ENCODE data around the gene WDR27.

Gene WDR27

DNA sequence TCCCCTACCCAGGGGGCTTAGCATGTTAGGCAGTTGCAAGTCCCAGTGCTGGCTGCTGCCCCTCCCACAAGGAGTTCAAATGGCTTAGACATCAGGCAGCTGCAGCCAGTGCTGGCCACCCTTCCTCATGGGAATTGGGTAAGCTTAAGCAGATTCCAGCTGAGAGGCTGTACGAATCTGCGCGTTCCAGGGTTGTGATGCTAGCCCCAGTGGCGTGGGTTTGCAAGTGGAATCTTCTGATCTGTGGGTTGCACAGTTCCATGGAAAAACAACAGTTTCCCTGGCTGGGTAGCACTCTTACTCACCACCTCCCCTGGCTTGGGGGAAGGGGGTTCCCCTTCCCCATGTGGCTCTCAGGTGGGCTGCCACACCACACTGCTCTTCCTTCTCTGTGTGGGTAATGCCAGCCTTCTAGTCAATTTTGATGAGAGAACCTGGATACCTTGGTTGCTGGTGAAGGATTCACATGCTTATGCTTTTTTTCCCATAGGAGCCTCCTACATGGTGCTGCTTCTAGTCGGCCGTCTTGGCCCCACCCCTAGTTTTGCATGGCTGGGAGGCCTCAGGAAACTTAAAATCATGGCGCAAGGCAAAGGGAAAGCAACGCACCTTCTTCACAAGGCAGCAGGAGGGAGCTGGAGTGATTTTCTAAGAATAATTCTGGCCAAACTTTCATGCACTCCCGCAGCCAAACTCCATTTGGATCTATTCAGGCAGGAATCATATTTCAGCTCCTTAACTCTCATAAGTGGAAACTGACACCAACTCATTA lies 36.6 kb upstream of the WDR27 start:
- H3K27ac Mint-ChIP-seq, result no peak overlapping the region
- no peak overlapping the region for H3K4me3 Mint-ChIP-seq
- H3K36me3 Mint-ChIP-seq (ENCODE audit: low read depth), result no peaks in the 10 kb centered on the region
- TF ChIP-seq, protein P1, sequence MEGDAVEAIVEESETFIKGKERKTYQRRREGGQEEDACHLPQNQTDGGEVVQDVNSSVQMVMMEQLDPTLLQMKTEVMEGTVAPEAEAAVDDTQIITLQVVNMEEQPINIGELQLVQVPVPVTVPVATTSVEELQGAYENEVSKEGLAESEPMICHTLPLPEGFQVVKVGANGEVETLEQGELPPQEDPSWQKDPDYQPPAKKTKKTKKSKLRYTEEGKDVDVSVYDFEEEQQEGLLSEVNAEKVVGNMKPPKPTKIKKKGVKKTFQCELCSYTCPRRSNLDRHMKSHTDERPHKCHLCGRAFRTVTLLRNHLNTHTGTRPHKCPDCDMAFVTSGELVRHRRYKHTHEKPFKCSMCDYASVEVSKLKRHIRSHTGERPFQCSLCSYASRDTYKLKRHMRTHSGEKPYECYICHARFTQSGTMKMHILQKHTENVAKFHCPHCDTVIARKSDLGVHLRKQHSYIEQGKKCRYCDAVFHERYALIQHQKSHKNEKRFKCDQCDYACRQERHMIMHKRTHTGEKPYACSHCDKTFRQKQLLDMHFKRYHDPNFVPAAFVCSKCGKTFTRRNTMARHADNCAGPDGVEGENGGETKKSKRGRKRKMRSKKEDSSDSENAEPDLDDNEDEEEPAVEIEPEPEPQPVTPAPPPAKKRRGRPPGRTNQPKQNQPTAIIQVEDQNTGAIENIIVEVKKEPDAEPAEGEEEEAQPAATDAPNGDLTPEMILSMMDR (IDR thresholded peaks at IDR 0.05), result no peak
- DNase-seq, result peak; percentile 3
- peaks cover 10% of the 10 kb centered on the region for H3K4me1 Mint-ChIP-seq
- H3K9me3 Mint-ChIP-seq, result peaks cover 24% of the 10 kb centered on the region
- H3K27me3 Mint-ChIP-seq (ENCODE audit: low read depth, poor library complexity), result peaks cover 18% of the 10 kb centered on the region

DNA sequence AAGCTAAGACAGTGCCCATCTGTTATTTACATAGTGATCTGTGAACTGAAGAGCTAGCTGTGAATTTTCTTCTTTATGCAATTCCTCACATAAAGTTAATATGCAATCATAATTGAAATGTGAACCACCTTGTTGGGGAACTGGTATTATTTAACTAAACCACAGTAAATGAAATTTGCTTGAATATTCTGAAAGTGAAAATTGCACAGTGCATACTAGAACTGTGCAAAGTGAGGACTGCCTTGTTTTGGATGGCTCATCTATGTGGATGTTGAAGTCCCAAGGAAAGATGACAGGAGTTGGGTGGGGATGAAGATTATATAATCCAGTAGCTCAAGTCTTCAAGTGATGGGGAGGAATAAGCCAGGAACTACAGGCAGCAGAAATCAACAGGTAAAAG lies 28.1 kb upstream of the WDR27 start:
- H3K36me3 Mint-ChIP-seq (ENCODE audit: low read depth), result peaks cover 5% of the 10 kb centered on the region
- peaks cover 6% of the 10 kb centered on the region for H3K27me3 Mint-ChIP-seq (ENCODE audit: low read depth, poor library complexity)
- peaks cover 24% of the 10 kb centered on the region for H3K9me3 Mint-ChIP-seq
- peaks cover 31% of the 10 kb centered on the region for H3K4me1 Mint-ChIP-seq
- TF ChIP-seq, protein P1 (IDR thresholded peaks at IDR 0.05), result no peak
- no peak for DNase-seq
- H3K4me3 Mint-ChIP-seq, result no peak overlapping the region
- H3K27ac Mint-ChIP-seq, result no peak overlapping the region

DNA sequence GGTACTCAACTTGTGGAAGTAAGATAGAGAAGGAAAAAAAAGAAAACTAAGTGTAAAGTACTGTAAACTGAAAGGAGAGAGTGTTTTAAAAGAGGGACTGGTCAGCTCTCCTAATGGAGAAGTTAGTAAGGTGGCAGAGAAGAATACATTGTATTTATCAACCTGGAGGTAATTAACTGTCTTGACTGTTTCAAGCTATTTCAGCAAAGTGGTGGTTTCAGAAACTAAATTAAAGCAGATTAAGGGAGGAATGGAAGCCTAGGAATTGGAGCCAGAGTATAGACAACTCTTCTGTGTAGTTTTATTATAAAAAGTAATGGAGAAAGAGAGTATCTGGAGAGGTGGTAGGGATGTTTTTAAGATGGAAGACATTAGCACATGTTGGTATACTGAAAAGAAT lies 25.1 kb upstream of the WDR27 start:
- Mint-ChIP-seq H3K4me1 (peaks cover 45% of the 10 kb centered on the region), H3K36me3 (ENCODE audit: low read depth) (peaks cover 5% of the 10 kb centered on the region), H3K27me3 (ENCODE audit: low read depth, poor library complexity) (peaks cover 3% of the 10 kb centered on the region), H3K9me3 (no peaks in the 10 kb centered on the region), H3K4me3 (peak overlapping the region; percentile 34), H3K27ac (no peak overlapping the region)
- TF ChIP-seq, protein P1 (IDR thresholded peaks at IDR 0.05), result no peak
- DNase-seq, result no peak

DNA sequence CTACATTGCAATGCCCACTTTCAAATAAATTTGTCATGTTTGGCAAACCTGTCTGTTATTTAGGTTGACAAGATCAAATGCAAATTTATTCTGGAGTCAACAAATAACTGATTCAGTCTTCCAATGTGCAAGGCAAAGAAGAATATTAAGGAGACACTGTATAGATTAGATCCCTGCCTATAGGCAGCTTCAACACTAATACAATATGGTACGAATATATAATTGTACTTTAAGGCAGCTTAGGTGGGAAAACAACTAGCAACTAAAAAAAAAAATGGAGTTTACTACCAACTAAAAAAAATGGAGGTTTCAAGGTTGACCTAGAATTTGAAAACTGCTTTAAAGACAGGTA lies 24.2 kb upstream of the WDR27 start:
- Mint-ChIP-seq H3K27ac (peak overlapping the region; percentile 93), H3K36me3 (ENCODE audit: low read depth) (peaks cover 5% of the 10 kb centered on the region), H3K27me3 (ENCODE audit: low read depth, poor library complexity) (peaks cover 3% of the 10 kb centered on the region), H3K9me3 (no peaks in the 10 kb centered on the region), H3K4me1 (peaks cover 54% of the 10 kb centered on the region), H3K4me3 (peak overlapping the region; percentile 81)
- DNase-seq, result no peak
- TF ChIP-seq, protein P1 (IDR thresholded peaks at IDR 0.05), result no peak

DNA sequence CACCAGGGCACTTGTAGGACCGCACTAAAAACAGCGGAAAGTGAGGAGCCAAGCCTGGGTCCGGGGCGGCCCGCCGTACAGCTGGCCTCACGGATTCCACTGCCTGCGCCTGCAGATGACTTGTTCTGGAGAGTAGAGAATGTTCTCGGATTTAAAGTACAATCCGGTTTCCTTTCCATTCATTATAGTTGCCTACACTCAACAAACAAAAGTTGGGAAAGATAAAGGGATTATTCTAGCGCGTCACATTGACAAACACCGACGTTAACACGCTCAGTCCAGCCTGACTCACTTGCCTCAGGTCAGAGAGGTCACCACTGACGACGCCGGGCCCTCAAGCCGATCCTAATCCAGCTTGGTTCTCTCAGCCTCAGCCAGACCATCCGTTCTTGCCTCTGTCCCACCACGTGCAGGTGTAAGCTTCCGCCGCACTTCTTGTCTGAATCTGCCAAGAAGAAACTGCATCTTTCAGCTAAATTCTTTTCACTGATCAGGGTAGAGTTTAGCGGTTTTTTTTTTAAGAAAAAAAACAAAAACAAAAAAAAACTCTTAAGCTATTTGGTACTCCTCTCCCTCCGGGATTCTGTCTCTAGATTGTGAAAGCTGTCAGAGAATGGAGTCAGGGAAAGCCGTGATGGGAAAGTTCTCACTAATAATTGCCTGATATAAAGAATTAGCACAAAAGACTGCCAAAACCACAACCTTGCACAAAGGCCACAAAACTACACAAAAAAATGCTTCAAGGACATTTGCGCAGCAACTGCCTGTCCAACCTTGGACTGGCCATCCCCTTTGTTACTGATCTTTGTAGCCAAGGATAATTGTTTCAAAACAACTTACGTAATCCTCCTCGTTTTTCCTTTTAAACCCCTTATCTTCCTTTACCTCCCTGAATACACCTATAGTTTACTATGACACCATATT lies 23.6 kb upstream of the WDR27 start:
- H3K9me3 Mint-ChIP-seq, result no peaks in the 10 kb centered on the region
- H3K4me3 Mint-ChIP-seq, result peak overlapping the region; percentile 81
- H3K27me3 Mint-ChIP-seq (ENCODE audit: low read depth, poor library complexity), result peaks cover 3% of the 10 kb centered on the region
- peak overlapping the region; percentile 93 for H3K27ac Mint-ChIP-seq
- peaks cover 61% of the 10 kb centered on the region for H3K4me1 Mint-ChIP-seq
- peak; percentile 58 for DNase-seq
- TF ChIP-seq, protein P1 (IDR thresholded peaks at IDR 0.05), result no peak
- H3K36me3 Mint-ChIP-seq (ENCODE audit: low read depth), result peaks cover 8% of the 10 kb centered on the region

Measured in nephron progenitor cell (in vitro differentiated cells).